A549 treated with AZD2906 at 1 μM for 4 hours (cell line): ENCODE measurements around the gene REPS2. TPM values are rescaled to one million over a fixed set of nuclear protein-coding genes. Genes with fewer than 3 reads are reported as not detected.

Experiments used
- total RNA-seq: library from RNA; stranded (reverse); fragments of 200-300 nt; extraction: Qiagen RNA extraction; gene quantifications from 5 replicates; pipeline ENCODE4 v1.2.3, GENCODE V29; 2022

Gene REPS2
- 0.73 to 1.8 TPM (median 1.3 TPM) in 5 replicates for total RNA-seq

DNA sequence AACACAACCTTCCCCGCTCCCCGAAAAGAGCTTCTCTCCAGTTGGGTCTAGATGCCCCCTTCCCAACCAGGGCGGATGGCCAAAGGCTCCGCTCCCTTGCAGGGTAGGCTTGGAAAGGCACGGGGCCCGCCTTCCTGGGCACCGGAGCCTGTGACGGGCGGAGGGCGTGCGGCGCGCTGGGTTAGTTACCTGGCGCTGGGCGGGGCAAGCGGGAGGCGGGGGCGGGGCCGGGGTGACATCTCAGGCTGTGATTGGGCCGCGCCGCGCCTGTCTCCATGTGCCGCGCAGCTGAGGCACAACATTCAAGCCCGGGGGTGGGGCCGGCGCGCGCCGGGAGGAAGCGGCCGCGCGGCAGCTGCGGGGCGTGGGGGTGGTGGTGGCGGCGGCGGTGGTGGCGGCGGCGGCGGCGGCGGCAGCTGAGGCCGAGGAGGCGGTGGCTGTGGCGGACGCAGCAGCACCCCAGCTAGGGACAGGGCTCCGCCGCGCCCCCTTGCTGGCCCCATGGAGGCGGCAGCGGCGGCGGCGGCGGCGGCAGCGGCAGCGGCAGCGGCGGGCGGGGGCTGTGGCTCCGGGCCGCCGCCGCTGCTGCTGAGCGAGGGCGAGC lies at the start of gene REPS2:
Gene REPS2 (plus strand): TSS at position 298 of the 604 bp plus-strand sequence. CDS start 204 bp downstream, at position 502.

Other genes starting within 250 kb of the REPS2 start
- gene CTPS2, start 234.0 kb upstream of the REPS2 start, total RNA-seq = 9.7 to 11.9 TPM (median 10.2 TPM) in 5 replicates
- gene SYAP1, start 227.0 kb upstream of the REPS2 start, total RNA-seq = 19.8 to 20.9 TPM (median 20.4 TPM) in 5 replicates
- gene TXLNG, start 160.2 kb upstream of the REPS2 start, total RNA-seq = 12.9 to 16.2 TPM (median 14.4 TPM) in 5 replicates
- gene RBBP7, start 76.3 kb upstream of the REPS2 start, total RNA-seq = 158 to 186 TPM (median 162 TPM) in 5 replicates